ENCODE results near the gene SENP6. TPM values are rescaled to one million over a fixed set of nuclear protein-coding genes. Genes with fewer than 3 reads are reported as not detected.
"Not testable (repeated sequence)": the region's sequence is repeated elsewhere in the genome, so short reads cannot be mapped to it uniquely, and the experiment has no call there.

The SENP6 gene
- total and polyA plus RNA-seq, 4 donors = 31.8 to 147 (median 101) TPM

DNA sequence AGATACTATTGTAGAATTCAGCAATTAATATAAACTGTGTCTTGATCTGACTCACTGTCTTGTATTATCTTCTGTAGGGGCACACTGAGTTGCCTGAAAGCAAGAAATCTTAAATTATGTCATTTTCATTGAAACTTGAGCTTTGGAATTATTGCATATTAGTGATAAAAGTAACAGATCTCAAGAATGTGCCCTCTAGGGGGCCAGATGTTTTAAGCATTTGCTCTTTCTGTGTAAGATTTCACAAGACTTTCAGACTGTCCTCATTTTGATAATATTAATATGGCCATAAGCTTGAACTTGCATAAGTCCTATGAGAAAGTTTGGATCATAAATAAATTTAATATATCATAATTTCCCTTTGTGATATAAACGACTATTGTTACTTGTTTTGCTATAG lies 91.9 kb downstream of the SENP6 start:
- Histone ChIP-seq H3K27ac (ENCODE audit: low read depth in 1 of 2, low read length in 2 of 2) (no peak overlapping the region), H3K4me3 (ENCODE audit: low read length in 2 of 2) (no peak overlapping the region), H3K36me3 (ENCODE audit: control insufficient read depth in 1 of 2, insufficient read depth in 2 of 2, low read length in 1 of 2) (peaks cover 0 to 4% of the 10 kb centered on the region in 2 donors), H3K4me1 (ENCODE audit: control insufficient read depth in 1 of 2, insufficient read depth in 2 of 2, low read length in 2 of 2) (no peaks in the 10 kb centered on the region), H3K9me3 (ENCODE audit: control insufficient read depth, low read length) (no peaks in the 10 kb centered on the region), H3K27me3 (ENCODE audit: control insufficient read depth in 1 of 2, insufficient read depth in 2 of 2, low read length in 1 of 2) (no peaks in the 10 kb centered on the region)
- no peak for DNase-seq
- WGBS, 2 donors = 83 to 87% methylated on average over 1 of the region's 1 CpG
- intact Hi-C loops (cut with DNase I) = no loop called here
- ATAC-seq (ENCODE audit: low FRiP score) = no peak

DNA sequence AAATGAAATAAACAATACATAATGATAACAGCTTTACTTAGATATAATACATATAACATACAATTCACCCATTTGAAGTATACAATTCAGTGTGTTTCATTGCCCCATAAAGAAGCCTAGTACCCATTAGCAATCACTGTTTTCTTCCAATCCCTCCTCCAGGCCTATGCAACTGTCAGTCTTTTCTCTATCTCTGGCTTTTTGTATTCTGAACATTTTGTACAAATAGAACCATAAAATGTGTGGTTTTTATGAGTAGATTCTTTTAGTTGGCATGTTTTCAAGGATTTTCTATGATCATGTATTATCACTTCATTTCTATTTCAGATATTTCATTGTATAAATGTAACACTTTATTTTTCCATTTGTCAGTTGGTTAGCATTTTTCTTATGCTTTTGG lies 92.7 kb downstream of the SENP6 start:
- no peak overlapping the region for H3K27ac ChIP-seq (ENCODE audit: low read depth in 1 of 2, low read length in 2 of 2)
- DNase-seq (no peak), ATAC-seq (ENCODE audit: low FRiP score) (no peak)
- H3K4me1 ChIP-seq (ENCODE audit: control insufficient read depth in 1 of 2, insufficient read depth in 2 of 2, low read length in 2 of 2) = no peaks in the 10 kb centered on the region
- H3K9me3 ChIP-seq (ENCODE audit: control insufficient read depth, low read length) = no peaks in the 10 kb centered on the region
- H3K36me3 ChIP-seq (ENCODE audit: control insufficient read depth in 1 of 2, insufficient read depth in 2 of 2, low read length in 1 of 2) = peaks cover 0 to 2% of the 10 kb centered on the region in 2 donors
- no peaks in the 10 kb centered on the region for H3K27me3 ChIP-seq (ENCODE audit: control insufficient read depth in 1 of 2, insufficient read depth in 2 of 2, low read length in 1 of 2)
- intact Hi-C loops (cut with DNase I) = no loop called here
- no peak overlapping the region for H3K4me3 ChIP-seq (ENCODE audit: low read length in 2 of 2)

DNA sequence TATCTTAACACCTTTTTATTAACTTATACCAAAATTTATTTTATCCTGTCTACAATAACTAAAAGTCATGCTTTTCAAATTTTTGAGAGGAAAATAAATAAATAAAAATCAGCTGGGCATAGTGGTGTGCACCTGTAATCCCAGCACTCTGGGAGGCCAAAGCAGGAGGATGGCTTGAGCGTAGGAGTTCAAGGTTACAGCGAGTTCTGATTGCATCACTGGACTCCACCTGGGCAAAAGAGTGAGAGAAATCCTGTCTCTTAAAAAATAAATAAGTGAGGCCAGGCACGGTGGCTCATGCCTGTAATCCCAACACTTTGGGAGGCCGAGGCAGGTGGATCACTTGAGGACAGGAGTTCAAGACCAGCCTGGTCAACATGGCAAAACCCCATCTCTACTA lies 106.7 kb downstream of the SENP6 start:
- 97 to 98% methylated on average over 4 of the region's 4 CpGs for WGBS, 2 donors
- H3K4me1 ChIP-seq (ENCODE audit: control insufficient read depth in 1 of 2, insufficient read depth in 2 of 2, low read length in 2 of 2); H3K9me3 ChIP-seq (ENCODE audit: control insufficient read depth, low read length); H3K27ac ChIP-seq (ENCODE audit: low read depth in 1 of 2, low read length in 2 of 2); ATAC-seq (ENCODE audit: low FRiP score); H3K27me3 ChIP-seq (ENCODE audit: control insufficient read depth in 1 of 2, insufficient read depth in 2 of 2, low read length in 1 of 2); H3K4me3 ChIP-seq (ENCODE audit: low read length in 2 of 2); DNase-seq; H3K36me3 ChIP-seq (ENCODE audit: control insufficient read depth in 1 of 2, insufficient read depth in 2 of 2, low read length in 1 of 2); intact Hi-C loops (cut with DNase I): not testable (repeated sequence)

DNA sequence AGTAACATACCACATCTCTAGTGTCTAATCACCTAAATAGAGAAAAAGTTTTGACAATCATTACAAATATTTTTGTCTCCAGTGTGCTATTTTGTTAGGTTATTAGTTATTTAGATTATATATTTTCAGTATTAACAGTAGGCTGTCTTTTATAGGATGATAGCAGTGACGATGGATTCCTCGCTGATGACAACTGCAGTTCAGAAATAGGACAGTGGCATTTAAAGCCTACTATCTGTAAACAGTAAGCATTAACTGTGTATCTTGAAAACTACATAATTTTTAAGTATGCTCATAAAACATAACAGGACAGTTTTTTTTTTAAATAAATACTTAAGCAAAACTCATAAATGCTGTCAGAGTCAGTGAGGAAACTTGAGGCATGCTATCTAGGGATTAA lies 109.5 kb downstream of the SENP6 start:
- Histone ChIP-seq H3K27ac (ENCODE audit: low read depth in 1 of 2, low read length in 2 of 2) (no peak overlapping the region), H3K9me3 (ENCODE audit: control insufficient read depth, low read length) (no peaks in the 10 kb centered on the region), H3K4me1 (ENCODE audit: control insufficient read depth in 1 of 2, insufficient read depth in 2 of 2, low read length in 2 of 2) (no peaks in the 10 kb centered on the region), H3K36me3 (ENCODE audit: control insufficient read depth in 1 of 2, insufficient read depth in 2 of 2, low read length in 1 of 2) (peaks cover 0 to 2% of the 10 kb centered on the region in 2 donors), H3K4me3 (ENCODE audit: low read length in 2 of 2) (no peak overlapping the region), H3K27me3 (ENCODE audit: control insufficient read depth in 1 of 2, insufficient read depth in 2 of 2, low read length in 1 of 2) (no peaks in the 10 kb centered on the region)
- 96 to 98% methylated on average over 2 of the region's 2 CpGs for WGBS, 2 donors
- intact Hi-C loops (cut with DNase I) = no loop called here
- DNase-seq = no peak
- no peak for ATAC-seq (ENCODE audit: low FRiP score)

DNA sequence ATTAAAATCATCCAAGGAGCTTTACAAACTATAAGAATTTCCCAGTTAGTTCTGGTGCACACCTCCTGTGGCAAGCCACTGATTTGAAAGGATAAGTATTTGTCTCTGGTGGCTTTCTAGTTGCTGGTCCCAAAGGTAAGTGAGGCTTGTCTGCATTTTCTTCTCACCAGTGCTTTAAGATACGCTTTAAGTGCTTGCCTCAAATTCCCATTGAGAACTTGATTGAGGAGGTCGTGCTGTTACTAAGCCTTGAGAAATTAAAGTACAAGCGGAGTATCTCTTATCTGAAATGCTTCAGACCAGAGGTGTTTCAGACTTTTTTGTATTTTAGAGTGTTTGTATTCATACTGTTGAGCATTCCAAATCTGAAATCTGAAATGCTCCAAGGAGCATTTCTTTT lies 117.5 kb downstream of the SENP6 start:
- DNase-seq (no peak), ATAC-seq (ENCODE audit: low FRiP score) (no peak)
- intact Hi-C loops (cut with DNase I) = no loop called here
- Histone ChIP-seq H3K4me1 (ENCODE audit: control insufficient read depth in 1 of 2, insufficient read depth in 2 of 2, low read length in 2 of 2) (no peaks in the 10 kb centered on the region), H3K4me3 (ENCODE audit: low read length in 2 of 2) (no peak overlapping the region), H3K9me3 (ENCODE audit: control insufficient read depth, low read length) (no peaks in the 10 kb centered on the region), H3K27me3 (ENCODE audit: control insufficient read depth in 1 of 2, insufficient read depth in 2 of 2, low read length in 1 of 2) (no peaks in the 10 kb centered on the region), H3K27ac (ENCODE audit: low read depth in 1 of 2, low read length in 2 of 2) (no peak overlapping the region), H3K36me3 (ENCODE audit: control insufficient read depth in 1 of 2, insufficient read depth in 2 of 2, low read length in 1 of 2) (peaks cover 0 to 4% of the 10 kb centered on the region in 2 donors)
- 88 to 94% methylated on average over 3 of the region's 3 CpGs for WGBS, 2 donors

DNA sequence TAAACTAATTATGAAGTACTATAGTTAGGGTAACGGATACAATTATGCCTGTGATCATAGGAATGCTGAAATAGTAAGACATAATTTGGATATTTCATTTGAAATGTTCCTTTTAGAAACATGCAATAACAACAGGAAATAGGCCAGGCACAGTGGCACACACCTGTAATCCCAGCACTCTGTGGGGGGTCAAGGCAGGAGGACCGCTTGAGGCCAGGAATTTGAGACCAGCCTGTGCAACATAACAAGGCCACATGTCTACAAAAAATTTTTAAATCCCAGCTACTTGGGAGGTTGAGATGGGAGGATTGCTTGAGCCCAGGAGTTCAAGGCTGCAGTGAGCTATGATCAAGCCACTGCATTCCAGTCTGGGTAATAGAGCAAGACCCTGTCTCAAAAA lies 121.7 kb downstream of the SENP6 start:
- Histone ChIP-seq H3K4me3 (ENCODE audit: low read length in 2 of 2) (no peak overlapping the region), H3K27ac (ENCODE audit: low read depth in 1 of 2, low read length in 2 of 2) (no peak overlapping the region), H3K36me3 (ENCODE audit: control insufficient read depth in 1 of 2, insufficient read depth in 2 of 2, low read length in 1 of 2) (peaks cover 0 to 4% of the 10 kb centered on the region in 2 donors), H3K27me3 (ENCODE audit: control insufficient read depth in 1 of 2, insufficient read depth in 2 of 2, low read length in 1 of 2) (no peaks in the 10 kb centered on the region), H3K9me3 (ENCODE audit: control insufficient read depth, low read length) (no peaks in the 10 kb centered on the region), H3K4me1 (ENCODE audit: control insufficient read depth in 1 of 2, insufficient read depth in 2 of 2, low read length in 2 of 2) (no peaks in the 10 kb centered on the region)
- no peak for DNase-seq
- intact Hi-C loops (cut with DNase I) = no loop called here
- WGBS, 2 donors = 79 to 84% methylated on average over 2 of the region's 2 CpGs
- no peak for ATAC-seq (ENCODE audit: low FRiP score)

DNA sequence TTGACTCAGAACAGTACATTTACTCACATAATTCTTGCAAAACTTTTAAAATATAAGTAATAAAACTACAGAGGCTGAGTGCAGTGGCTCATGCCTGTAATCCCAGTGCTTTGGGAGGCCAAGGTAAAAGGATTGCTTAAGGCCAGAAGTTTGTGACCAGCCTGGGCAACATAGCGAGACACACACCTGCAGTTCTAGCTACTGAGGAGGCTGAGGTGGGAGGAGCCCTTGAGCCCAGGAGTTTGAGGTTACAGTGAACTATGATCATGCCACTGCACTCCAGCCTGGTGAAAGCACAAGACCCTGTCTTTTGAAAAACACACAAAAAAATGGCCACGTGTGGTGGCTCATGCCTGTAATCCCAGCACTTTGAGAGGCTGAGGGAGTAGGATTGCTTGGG lies 125.5 kb downstream of the SENP6 start:
- H3K27ac ChIP-seq (ENCODE audit: low read depth in 1 of 2, low read length in 2 of 2) = no peak overlapping the region
- H3K4me3 ChIP-seq (ENCODE audit: low read length in 2 of 2) = no peak overlapping the region
- H3K36me3 ChIP-seq (ENCODE audit: control insufficient read depth in 1 of 2, insufficient read depth in 2 of 2, low read length in 1 of 2) = no peaks in the 10 kb centered on the region
- WGBS, 2 donors = 81 to 85% methylated on average over 2 of the region's 2 CpGs
- no peaks in the 10 kb centered on the region for H3K9me3 ChIP-seq (ENCODE audit: control insufficient read depth, low read length)
- intact Hi-C loops (cut with DNase I) = no loop called here
- H3K4me1 ChIP-seq (ENCODE audit: control insufficient read depth in 1 of 2, insufficient read depth in 2 of 2, low read length in 2 of 2) = no peaks in the 10 kb centered on the region
- ATAC-seq (ENCODE audit: low FRiP score) (no peak), DNase-seq (no peak)
- H3K27me3 ChIP-seq (ENCODE audit: control insufficient read depth in 1 of 2, insufficient read depth in 2 of 2, low read length in 1 of 2) = no peaks in the 10 kb centered on the region

DNA sequence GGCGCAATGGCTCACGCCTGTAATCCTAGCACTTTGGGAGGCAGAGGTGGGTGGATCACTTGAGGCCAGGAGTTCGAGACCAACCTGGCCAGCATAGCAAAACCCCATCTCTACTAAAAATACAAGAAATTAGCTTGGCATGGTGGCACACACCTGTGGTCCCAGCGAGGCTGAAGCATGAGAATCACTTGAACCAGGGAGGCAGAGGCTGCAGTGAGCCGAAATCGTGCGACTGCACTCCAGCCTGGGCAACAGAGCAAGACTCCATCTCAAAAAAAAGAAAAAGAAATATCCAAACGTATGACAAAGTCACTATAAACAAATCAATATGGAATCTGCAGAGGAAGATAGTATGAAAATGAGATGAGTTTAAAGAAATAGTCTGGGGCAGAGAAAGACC lies 129.3 kb downstream of the SENP6 start:
- H3K9me3 ChIP-seq (ENCODE audit: control insufficient read depth, low read length); ATAC-seq (ENCODE audit: low FRiP score); H3K36me3 ChIP-seq (ENCODE audit: control insufficient read depth in 1 of 2, insufficient read depth in 2 of 2, low read length in 1 of 2); H3K27me3 ChIP-seq (ENCODE audit: control insufficient read depth in 1 of 2, insufficient read depth in 2 of 2, low read length in 1 of 2); intact Hi-C loops (cut with DNase I); H3K4me3 ChIP-seq (ENCODE audit: low read length in 2 of 2); H3K27ac ChIP-seq (ENCODE audit: low read depth in 1 of 2, low read length in 2 of 2); DNase-seq; H3K4me1 ChIP-seq (ENCODE audit: control insufficient read depth in 1 of 2, insufficient read depth in 2 of 2, low read length in 2 of 2): not testable (repeated sequence)
- 83 to 88% methylated on average over 8 of the region's 8 CpGs for WGBS, 2 donors

DNA sequence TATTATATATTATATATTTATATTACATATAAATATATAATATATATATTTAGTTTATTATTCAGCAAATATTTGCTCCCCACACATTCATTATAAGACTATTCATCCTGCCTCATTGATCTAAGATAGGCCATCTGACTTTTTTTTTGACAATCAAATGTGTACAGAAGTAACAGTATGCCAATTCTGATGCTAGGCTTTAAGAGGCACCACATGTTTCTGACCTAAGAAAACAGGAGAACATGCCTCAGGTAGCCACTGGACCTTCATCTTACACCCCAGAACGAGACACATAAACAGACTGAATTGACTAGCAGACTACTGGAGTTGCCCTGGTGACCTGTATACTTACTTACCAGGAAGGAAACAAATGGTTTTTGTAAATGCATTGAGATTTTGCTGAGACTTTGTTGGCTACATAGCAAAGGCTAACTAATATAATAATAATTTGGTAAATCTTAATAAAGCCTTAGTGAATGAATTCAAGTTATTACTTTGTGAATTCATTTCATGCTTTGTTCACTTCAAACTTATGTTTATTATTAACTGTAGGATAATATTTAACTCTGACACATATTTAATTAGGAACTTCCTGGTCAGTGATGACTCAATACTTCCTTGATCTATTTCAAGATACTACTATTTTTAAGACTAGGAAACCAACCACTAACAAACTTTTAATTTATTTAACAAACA lies 134.0 kb downstream of the SENP6 start:
- no peaks in the 10 kb centered on the region for H3K27me3 ChIP-seq (ENCODE audit: control insufficient read depth in 1 of 2, insufficient read depth in 2 of 2, low read length in 1 of 2)
- H3K4me1 ChIP-seq (ENCODE audit: control insufficient read depth in 1 of 2, insufficient read depth in 2 of 2, low read length in 2 of 2) = no peaks in the 10 kb centered on the region
- ATAC-seq (ENCODE audit: low FRiP score) (no peak), DNase-seq (no peak)
- intact Hi-C loops (cut with DNase I) = no loop called here
- no peak overlapping the region for H3K27ac ChIP-seq (ENCODE audit: low read depth in 1 of 2, low read length in 2 of 2)
- 67 to 74% methylated on average over 1 of the region's 1 CpG for WGBS, 2 donors
- H3K9me3 ChIP-seq (ENCODE audit: control insufficient read depth, low read length) = no peaks in the 10 kb centered on the region
- H3K36me3 ChIP-seq (ENCODE audit: control insufficient read depth in 1 of 2, insufficient read depth in 2 of 2, low read length in 1 of 2) = no peaks in the 10 kb centered on the region
- H3K4me3 ChIP-seq (ENCODE audit: low read length in 2 of 2) = no peak overlapping the region

Measured in aorta (tissue), 5 donors.